CD1c-positive myeloid dendritic cell (primary cell): ENCODE measurements around the gene RETSAT.
A peak's percentile ranks its signal among the peaks of the same experiment; 100 is the strongest.
"Not testable (repeated sequence)": the region's sequence is repeated elsewhere in the genome, so short reads cannot be mapped to it uniquely, and the experiment has no call there.

ENCODE experiments used
- DNase-seq: peaks from one replicate; pipeline ENCODE4 v3.0.0-alpha.2; 2016; ENCODE audit errors: extremely low spot score

Gene RETSAT

DNA sequence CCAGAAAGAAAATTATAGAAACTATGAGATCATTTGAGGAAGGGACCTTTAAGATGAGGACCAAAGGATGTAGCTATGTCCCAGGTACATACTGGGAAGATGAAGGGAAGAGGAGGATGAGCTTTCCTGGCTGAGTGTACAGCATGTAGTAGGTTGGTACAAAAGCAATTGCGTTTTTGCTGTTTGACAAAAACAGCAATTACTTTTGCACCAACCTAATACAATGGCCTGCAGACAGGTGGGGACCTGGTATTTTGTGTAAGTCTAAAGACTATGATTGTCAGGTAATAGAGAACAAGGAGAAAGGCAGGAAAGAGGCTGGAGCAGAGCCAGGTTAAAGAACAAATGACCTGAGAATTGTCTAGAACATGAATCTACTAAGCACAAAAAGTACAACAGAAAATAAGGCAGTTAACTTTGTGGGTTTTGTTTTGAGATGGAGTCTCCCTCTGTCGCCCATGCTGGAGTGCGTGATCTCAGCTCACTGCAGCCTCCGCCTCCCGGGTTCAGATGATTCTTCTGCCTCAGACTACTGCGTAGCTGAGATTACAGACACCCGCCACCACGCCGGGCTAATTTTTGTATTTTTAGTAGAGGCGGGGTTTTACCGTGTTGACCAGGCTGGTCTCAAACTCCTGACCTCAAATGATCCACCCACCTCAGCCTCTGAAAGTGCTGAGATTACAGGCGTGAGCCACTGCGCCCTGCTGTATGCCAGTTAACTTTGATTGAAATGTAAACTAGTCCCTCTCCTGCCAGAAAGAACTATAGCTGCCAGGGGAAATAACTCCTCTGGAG is 23.3 kb downstream of the RETSAT start:
- no peak for DNase-seq

- DNase-seq, result not testable (repeated sequence)
These were observed 24.6 kb downstream of the RETSAT start for GRCh38 chr2:85329701-85330100.

DNA sequence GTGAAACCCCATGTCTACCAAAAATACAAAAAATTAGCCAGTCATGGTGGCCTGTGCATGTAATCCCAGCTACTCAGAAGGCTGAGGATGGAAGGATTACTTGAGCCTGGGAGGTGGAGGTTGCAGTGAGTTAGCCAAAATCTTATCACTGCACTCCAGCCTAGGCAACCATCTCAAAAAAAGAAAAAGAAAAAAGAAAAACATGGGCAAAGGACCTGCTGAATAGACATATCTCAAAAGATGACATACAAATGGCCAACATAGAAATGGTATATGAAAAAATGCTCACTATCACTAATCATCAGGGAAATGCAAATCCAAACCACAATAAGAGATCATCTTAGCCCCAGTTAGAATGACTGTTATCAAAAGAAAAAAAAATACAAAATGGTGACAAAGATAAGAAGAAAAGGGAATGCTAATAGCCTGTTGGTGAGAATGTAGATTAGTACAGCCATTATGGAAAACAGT is 25.1 kb downstream of the RETSAT start:
- DNase-seq, result no peak

GRCh38 chr2:85327822-85328617 is 26.3 kb downstream of the RETSAT start, which contains the start of gene TGOLN2:
TSS of gene TGOLN2 (minus strand) at chr2:85327989. CDS start at chr2:85327962, 27 bp downstream.
- DNase-seq, result peak; percentile 98

DNA sequence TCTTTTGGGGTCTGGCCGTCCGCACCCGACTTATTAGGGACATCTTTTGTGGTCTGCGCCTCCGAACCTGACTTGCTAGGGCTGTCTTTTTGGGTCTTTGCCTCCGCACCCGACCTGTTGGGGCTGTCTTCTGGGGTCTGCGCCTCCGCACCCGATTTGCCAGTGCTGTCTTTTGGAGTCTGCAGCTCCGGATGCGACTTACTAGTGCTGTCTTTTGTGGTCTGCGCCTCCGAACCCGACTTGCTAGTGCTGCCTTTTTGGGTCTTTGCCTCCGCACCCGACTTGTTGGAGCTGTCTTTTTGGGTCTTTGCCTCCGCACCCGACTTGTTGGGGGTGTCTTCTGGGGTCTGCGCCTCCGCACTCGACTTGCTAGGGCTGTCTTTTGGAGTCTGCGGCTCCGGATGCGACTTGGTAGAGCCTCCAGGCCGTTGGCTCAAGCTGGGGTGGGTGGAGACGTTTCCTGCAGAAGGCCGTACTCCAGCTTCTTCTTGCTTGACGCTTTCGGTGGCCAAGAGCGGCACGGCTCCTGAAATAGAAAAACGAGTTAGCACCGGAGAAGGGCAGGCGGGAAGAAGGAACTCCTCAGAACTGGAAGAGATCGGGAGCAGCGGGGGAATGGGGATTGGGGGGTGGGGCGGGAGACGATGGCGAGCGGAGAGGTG is 27.0 kb downstream of the RETSAT start:
- peak; percentile 41 for DNase-seq

GRCh38 chr2:85326406-85327159 is 27.7 kb downstream of the RETSAT start:
- DNase-seq, result peak; percentile 90

DNA sequence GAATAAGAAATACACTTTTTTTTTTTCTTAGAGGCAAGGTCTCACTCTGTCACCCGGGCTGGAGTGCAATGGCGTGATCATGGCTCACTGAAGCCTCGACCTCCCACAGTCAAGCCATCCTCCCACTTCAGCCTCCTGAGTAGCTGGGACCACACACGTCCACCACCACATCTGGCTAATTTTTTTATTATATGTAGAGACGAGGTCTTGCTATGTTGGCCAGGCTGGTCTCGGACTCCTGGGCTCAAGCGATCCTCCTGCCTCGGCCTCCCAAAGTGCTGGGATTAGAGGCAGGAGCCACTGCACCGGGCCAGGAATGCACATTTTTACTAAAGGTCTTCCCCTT is 28.9 kb downstream of the RETSAT start:
- no peak for DNase-seq

DNA sequence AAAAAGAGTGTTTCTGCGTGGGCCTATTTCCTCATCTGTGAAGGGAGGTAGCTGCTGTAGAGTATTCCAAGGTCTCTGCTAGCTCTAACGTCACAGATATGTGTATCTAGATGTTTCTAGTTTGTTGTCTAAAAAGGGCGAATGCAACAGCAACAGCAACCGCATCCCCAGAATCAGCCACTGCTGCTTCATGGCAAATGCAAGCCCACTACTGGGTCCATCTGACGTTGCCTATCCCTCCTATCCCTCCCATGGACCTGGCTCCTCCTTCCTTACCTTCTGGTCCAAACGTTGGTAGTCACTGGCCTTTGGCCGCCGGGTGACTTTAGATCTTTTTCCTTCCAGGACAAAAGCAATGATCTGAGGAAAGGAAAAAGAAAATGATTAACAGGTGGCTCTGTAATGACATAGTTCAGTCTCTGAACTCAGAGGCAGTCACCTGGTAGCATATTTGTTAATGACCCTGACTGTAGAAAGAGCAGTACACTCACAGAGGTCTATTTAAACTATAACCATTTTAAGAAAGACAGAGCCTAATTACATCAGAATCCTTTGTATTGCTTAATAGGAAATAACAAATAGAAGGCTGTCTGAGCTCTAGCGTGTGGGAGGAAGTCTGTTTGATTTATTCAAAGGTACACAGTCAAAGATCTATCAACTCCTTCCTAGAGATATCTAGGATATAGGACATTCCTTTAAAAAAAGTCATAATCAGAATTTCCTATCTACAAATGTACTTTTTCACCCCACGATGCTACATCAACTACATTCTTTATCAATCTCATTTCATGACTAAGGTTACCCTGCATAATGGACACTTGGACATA is 29.5 kb downstream of the RETSAT start:
- DNase-seq, result peak; percentile 64

- not testable (repeated sequence) for DNase-seq
These were observed 30.4 kb downstream of the RETSAT start for GRCh38 chr2:85323988-85324367.

DNA sequence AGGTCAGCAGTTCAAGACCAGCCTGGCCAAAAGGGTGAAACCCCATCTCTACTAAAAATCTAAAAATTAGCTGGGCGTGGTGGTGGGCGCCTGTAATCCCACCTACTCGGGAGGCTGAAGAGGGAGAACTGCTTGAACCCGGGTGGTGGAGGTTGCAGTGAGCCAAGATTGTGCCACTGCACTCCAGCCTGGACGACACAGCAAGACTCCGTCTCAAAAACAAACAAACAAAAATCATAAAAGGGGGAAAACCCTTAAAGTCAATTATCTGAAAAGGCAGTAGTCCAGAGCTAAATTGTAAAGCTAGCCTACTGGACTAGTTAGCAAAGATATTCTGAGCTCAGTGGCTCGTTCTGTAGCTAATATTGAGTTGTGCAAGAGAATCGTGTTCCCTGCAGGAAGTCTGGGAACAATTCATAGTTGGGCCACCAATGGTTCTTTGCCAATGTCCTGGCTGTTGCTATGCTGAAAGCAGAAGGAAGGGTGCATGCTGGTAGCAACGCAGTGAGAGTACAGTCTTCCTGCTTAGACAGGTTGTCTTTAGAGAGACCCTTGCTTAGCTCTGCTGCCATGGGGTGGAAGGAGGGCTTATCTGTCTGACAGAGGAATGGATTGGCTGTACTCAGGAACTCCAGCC is 30.9 kb downstream of the RETSAT start:
- no peak for DNase-seq

DNA sequence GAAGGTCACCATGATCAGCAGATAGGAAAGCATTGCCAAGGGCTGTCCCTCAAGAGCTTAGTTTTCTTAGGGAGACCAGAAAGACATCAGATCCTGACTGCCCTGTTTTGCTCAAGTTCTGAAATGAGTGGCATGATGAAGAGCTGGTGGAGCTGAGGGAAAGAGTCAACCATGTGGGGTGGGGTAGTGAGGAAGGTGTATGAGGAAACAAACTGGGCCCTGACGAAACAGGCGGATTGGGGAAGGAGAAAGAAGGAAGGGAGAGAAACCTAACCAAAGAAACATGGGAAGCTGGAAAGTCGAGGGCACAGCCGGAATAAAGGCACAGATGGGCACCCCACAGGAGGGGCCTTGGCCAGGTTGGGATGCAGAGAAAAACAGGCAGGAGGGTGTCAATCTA is 34.5 kb downstream of the RETSAT start:
- DNase-seq, result peak; percentile 56

DNA sequence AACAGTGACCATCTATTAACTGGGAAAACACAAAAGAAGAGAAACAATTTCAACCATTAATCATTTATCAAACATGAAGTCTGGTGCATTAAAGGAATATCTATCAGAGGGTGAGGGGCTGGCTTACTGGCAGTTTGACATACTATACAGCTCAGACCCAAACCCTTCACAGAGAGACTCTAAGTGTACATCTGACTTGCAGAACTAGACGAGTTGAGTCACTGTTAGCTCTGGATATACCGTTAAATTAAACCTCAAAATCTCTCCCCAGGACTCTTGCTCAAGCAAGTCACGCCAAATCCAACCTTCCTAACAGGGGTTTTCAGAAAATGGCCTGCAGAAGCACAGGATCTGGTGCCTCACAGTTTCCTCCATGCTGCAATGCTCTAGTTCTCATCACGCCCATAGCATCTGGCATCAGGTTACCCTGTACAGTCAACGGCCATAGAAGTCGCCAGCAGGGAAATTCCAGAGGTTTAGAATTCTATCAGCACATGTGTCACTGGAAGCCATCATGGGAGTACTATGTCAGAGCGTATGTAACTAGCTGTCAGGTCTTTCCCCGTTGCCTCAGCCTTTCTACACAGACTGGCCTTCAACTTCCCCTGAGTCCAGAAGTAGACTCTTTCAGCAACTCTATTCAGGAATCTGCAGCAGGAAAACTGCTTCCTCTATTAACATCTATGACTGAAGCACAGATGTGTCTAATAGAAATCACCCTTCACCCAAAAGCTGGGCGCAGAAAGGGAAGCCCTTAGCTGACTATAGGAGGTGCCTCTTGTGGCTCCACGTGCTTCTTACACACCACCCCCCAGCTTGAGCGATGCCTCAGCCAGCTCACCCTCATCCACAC is 35.9 kb downstream of the RETSAT start:
- peak; percentile 89 for DNase-seq

DNA sequence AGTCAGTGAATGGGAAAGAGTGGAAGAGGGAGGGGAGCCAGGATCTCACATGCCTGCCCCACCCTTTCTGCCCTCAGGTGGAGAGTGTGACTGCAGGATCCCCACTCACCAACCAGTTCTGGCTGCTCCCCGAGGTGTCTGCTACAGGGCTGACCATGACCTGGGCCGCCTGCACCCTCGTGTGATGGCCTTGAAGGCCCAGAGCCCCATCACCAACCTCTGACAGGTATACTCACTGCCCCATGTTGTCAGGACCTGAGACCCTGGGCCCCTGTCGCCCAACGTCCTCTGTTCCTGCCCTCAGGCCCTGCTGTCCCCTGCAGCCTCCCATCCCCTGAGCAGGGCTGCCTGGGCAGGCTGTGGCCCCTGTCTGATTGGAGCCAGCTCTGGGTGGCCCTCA is 38.4 kb downstream of the RETSAT start:
- not testable (repeated sequence) for DNase-seq

DNA sequence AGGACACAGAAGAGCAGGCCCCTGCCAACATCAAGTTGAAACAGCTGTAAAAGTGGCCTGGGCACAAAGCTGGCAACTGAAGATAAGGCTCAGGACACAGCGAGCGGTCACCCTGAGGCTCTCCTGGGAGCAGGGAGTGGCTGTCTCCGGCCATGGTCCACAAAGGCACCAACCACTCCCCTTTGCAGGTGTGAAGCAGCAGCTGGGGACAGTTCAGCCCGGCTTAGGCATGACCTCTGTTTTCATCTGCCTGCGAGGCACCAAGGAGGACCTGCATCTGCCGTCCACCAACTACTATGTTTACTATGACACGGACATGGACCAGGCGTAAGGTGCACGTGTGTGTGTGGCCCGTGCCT is 39.5 kb downstream of the RETSAT start:
- DNase-seq, result no peak

DNA sequence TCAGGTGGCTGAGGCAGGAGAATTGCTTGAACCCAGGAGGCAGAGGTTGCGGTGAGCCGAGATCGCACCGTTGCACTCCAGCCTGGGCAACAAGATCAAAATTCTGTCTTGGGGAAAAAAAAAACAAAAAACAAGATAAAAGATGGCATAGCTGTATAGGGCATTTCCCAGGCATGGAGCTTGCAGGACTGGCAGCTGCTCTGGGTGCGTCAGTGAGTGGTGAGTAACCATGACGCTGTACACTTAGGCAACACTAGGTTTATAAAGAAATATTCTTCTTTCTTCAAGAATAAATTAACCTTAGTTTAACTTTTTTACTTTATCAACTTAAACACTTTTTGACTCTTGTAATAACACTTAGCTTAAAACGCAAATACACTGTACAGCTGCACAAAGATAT is 41.9 kb downstream of the RETSAT start:
- DNase-seq, result no peak

DNA sequence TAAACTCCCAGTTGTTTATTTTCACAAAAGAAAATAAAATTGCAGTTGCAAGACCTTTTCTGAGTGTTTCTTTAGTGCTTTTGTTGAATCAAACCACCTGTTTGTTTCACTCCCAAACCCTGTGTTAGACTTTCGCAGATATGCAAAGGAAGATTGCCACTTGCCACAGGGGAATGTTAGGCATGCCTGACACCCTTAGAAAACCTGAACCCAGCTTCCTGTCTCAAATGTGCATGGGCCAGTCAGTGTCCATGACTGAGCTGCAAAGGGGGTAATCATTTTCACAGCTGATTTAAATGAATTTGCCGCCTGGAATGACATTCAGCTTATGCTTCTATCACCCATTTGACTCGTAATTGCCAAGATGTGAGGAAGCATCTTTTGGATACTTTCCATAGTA is 44.0 kb downstream of the RETSAT start:
- no peak for DNase-seq

DNA sequence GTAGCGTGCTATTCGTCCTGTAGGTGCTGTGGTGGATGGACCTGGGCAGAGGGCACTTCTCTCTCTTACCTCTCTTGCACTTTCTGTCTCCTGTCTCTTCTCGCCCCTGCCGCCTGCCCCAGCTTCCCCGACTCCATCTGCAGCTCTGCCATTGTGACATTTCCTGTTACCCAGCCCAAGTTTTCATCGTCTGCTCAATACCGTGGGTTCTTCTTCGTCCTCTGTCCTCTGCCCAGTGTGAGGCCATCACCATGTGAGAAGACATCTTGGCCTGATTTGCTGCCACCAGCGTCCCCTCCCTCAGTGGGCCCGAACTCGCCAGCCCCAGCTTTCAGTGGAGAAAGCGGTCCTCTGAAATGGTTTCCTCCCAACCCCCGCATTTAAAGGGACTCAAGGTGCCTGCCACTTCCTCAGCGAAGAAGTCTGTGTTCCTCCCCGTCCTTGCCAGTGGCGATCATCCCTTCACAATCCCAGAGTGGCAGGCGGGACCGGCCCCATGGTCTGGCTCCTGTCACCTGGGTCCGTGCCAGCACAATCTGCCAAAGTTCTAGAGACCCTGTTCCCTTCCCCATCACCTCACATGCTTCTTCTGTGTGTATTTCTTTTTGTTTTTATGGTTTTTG is 44.5 kb downstream of the RETSAT start:
- DNase-seq, result peak; percentile 46

- no peak for DNase-seq
These were observed 45.3 kb downstream of the RETSAT start for GRCh38 chr2:85308896-85309555.
